Adrenal gland (tissue), 5 donors: ENCODE results near the gene IQSEC1.

Experiments used
- POLR2A ChIP-seq, 2 donors: fragments of 450-650 bp; IDR thresholded peaks; one replicate each; pipeline ENCODE4 v1.6.1; 2017; ENCODE audit warnings: antibody characterized with exemption in 2 of 2, mild to moderate bottlenecking in 2 of 2, moderate library complexity in 1 of 2
- TF ChIP-seq, protein P1 (sequence below), 6 experiments: fragments of 450-650 bp in 4 of 6; fragments of 200-600 bp in 2 of 6; sonication (generic) in 1 of 6; IDR thresholded peaks; 1 replicate in 5 of 6; 2 replicates in 1 of 6; pipeline versions ENCODE4 v1.5.1 to v1.8.0; 2016 to 2021; ENCODE audit warnings: antibody characterized with exemption in 6 of 6, mild to moderate bottlenecking in 2 of 6, moderate library complexity in 1 of 6
- donor health status: DM: no; HTN: no; CAD: no.

DNA sequence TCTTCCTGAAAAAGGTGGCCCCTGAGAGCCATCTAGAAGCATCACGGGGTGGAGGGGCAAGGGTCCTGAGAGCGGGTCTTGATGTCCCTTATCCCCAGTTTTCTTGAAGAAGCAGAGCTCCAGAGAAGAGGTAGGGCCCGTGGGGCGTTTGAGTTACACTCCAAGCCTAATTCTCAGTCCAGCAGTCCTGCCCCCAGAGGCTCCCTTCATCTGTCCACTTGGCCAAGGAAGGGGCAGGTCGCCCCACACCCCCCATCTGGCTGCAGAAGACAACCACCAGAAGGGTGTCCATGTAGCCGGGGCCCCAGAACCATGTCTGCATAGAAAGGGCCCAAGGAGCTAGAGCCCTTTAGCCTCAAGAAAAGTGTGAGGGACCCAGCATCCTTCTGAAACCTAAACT lies 206.4 kb downstream of the IQSEC1 start:
- TF ChIP-seq, protein P1, sequence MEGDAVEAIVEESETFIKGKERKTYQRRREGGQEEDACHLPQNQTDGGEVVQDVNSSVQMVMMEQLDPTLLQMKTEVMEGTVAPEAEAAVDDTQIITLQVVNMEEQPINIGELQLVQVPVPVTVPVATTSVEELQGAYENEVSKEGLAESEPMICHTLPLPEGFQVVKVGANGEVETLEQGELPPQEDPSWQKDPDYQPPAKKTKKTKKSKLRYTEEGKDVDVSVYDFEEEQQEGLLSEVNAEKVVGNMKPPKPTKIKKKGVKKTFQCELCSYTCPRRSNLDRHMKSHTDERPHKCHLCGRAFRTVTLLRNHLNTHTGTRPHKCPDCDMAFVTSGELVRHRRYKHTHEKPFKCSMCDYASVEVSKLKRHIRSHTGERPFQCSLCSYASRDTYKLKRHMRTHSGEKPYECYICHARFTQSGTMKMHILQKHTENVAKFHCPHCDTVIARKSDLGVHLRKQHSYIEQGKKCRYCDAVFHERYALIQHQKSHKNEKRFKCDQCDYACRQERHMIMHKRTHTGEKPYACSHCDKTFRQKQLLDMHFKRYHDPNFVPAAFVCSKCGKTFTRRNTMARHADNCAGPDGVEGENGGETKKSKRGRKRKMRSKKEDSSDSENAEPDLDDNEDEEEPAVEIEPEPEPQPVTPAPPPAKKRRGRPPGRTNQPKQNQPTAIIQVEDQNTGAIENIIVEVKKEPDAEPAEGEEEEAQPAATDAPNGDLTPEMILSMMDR (IDR thresholded peaks at IDR 0.05): no peak
- TF ChIP-seq POLR2A (IDR thresholded peaks at IDR 0.05): no peak
